Kidney (tissue), 14 donors: ENCODE data around the gene GLCE. TPM values are rescaled to one million over a fixed set of nuclear protein-coding genes. Genes with fewer than 3 reads are reported as not detected.

Source experiments
- DNase-seq, 5 donors: peaks; one replicate each; pipeline ENCODE4 v3.0.0-alpha.2; 2013 to 2020
- FAIRE-seq: peaks from 2 replicates; lab custom pipeline; 2012; peaks lifted over from hg19 to GRCh38; lab: Jason Lieb, UNC
- H3K27ac ChIP-seq, 2 donors: one replicate each; pipeline ENCODE4 v1.7.0; 2013; ENCODE audit warnings: low read depth in 2 of 2, low read length in 2 of 2, inconsistent platforms in 1 of 2
- H3K27me3 ChIP-seq: one replicate; pipeline ENCODE4 v1.7.1; 2013; ENCODE audit warnings: low read length, inconsistent platforms; ENCODE audit not compliant: control insufficient read depth, insufficient read depth
- H3K36me3 ChIP-seq, 3 donors: one replicate each; pipeline versions ENCODE4 v1.7.0 to v1.7.1; 2013; ENCODE audit warnings: low read length in 3 of 3, control low read depth in 1 of 3, inconsistent platforms in 1 of 3; ENCODE audit not compliant: insufficient read depth in 3 of 3, control insufficient read depth in 2 of 3
- H3K4me1 ChIP-seq, 3 donors: one replicate each; pipeline versions ENCODE4 v1.7.0 to v1.7.1; 2013; ENCODE audit warnings: low read length in 3 of 3, inconsistent platforms in 1 of 3, low read depth in 1 of 3; ENCODE audit not compliant: control insufficient read depth in 2 of 3, insufficient read depth in 2 of 3
- H3K4me3 ChIP-seq, 3 donors: one replicate each; pipeline versions ENCODE4 v1.7.0 to v1.8.1; 2013; ENCODE audit warnings: low read length in 3 of 3, control low read depth in 1 of 3, inconsistent platforms in 1 of 3
- H3K9ac ChIP-seq, 3 donors: one replicate each; pipeline versions ENCODE4 v1.7.0 to v1.7.1; 2013; ENCODE audit warnings: low read length in 3 of 3, control low read depth in 1 of 3, inconsistent platforms in 1 of 3
- H3K9me3 ChIP-seq, 3 donors: one replicate each; pipeline versions ENCODE4 v1.7.0 to v1.7.1; 2013; ENCODE audit warnings: low read length in 3 of 3, control low read depth in 1 of 3, inconsistent platforms in 1 of 3; ENCODE audit not compliant: control insufficient read depth in 2 of 3, insufficient read depth in 1 of 3
- intact Hi-C: fragments of 100-400 bp; cut with DNase I; formaldehyde crosslinking; loops from one replicate; pipeline ENCODE4 v1.11.1; 2022
- polyA plus RNA-seq: library from polyadenylated mRNA; stranded (reverse); fragments of 350-450 nt; fragmentation: Illumina TruSeq; extraction: RNeasy Lipid Tissue Mini Kit (QIAGEN cat#74804); gene quantifications from one replicate; pipeline ENCODE4 v1.2.3, GENCODE V29; 2014; ENCODE audit warnings: low read depth, low replicate concordance; ENCODE audit not compliant: insufficient read depth
- total RNA-seq: library from RNA; stranded (reverse); fragmentation: NEBNext Ultra II Directional; extraction: Animal tissue kit (Norgen Biotek cat#: 25700); gene quantifications from one replicate; pipeline ENCODE4 v1.2.1, GENCODE V29; 2021
- TF ChIP-seq, protein P1 (sequence below): IDR thresholded peaks from 3 replicates; pipeline ENCODE4 v1.5.1; 2012; ENCODE audit warnings: mild to moderate bottlenecking, moderate library complexity, borderline replicate concordance; ENCODE audit not compliant: insufficient read depth; ENCODE audit errors: extremely low read depth
- donor health status: control.
- donor health status: control.
- donor health status: control.
- donor health status: control.
- donor health status: control.
- donor health status: DM: yes; HTN: yes; CAD: no.
- donor health status: Normal renal cell carcinoma (clear cell type).

Gene GLCE
- total and polyA plus RNA-seq, 2 donors from 2014 or later: 14.9 to 18.0 TPM

- H3K4me3 ChIP-seq: no peak overlapping the region
- DNase-seq (no peak), FAIRE-seq (no peak)
- H3K27me3 ChIP-seq: no peaks in the 10 kb centered on the region
- H3K4me1 ChIP-seq: peaks cover 0 to 10% (median 0%) of the 10 kb centered on the region in 3 donors
- H3K9me3 ChIP-seq: peaks cover 0 to 6% (median 0%) of the 10 kb centered on the region in 3 donors
- H3K36me3 ChIP-seq: peaks cover 0 to 2% (median 2%) of the 10 kb centered on the region in 3 donors
- H3K9ac ChIP-seq: no peak overlapping the region
- no peak overlapping the region for H3K27ac ChIP-seq
- TF ChIP-seq, protein P1, sequence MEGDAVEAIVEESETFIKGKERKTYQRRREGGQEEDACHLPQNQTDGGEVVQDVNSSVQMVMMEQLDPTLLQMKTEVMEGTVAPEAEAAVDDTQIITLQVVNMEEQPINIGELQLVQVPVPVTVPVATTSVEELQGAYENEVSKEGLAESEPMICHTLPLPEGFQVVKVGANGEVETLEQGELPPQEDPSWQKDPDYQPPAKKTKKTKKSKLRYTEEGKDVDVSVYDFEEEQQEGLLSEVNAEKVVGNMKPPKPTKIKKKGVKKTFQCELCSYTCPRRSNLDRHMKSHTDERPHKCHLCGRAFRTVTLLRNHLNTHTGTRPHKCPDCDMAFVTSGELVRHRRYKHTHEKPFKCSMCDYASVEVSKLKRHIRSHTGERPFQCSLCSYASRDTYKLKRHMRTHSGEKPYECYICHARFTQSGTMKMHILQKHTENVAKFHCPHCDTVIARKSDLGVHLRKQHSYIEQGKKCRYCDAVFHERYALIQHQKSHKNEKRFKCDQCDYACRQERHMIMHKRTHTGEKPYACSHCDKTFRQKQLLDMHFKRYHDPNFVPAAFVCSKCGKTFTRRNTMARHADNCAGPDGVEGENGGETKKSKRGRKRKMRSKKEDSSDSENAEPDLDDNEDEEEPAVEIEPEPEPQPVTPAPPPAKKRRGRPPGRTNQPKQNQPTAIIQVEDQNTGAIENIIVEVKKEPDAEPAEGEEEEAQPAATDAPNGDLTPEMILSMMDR: no peak
- intact Hi-C loops: no loop called here
These were observed 65.6 kb downstream of the GLCE start for GRCh38 chr15:69226023-69226355.

- Histone ChIP-seq H3K9ac (no peak overlapping the region), H3K4me1 (no peaks in the 10 kb centered on the region), H3K27ac (no peak overlapping the region), H3K36me3 (peaks cover 0 to 2% (median 2%) of the 10 kb centered on the region in 3 donors), H3K9me3 (no peaks in the 10 kb centered on the region), H3K4me3 (no peak overlapping the region), H3K27me3 (no peaks in the 10 kb centered on the region)
- TF ChIP-seq, protein P1: no peak
- DNase-seq (no peak), FAIRE-seq (no peak)
- intact Hi-C loops: no loop called here
These were observed 71.7 kb downstream of the GLCE start for GRCh38 chr15:69232144-69232543.

- Histone ChIP-seq H3K9me3 (no peaks in the 10 kb centered on the region), H3K27ac (no peak overlapping the region), H3K4me1 (no peaks in the 10 kb centered on the region), H3K27me3 (no peaks in the 10 kb centered on the region), H3K9ac (no peak overlapping the region), H3K4me3 (no peak overlapping the region), H3K36me3 (peaks cover 0 to 2% (median 2%) of the 10 kb centered on the region in 3 donors)
- TF ChIP-seq, protein P1: no peak
- DNase-seq (no peak), FAIRE-seq (no peak)
- intact Hi-C loops: no loop called here
These were observed 72.3 kb downstream of the GLCE start for GRCh38 chr15:69232765-69233164.

DNA sequence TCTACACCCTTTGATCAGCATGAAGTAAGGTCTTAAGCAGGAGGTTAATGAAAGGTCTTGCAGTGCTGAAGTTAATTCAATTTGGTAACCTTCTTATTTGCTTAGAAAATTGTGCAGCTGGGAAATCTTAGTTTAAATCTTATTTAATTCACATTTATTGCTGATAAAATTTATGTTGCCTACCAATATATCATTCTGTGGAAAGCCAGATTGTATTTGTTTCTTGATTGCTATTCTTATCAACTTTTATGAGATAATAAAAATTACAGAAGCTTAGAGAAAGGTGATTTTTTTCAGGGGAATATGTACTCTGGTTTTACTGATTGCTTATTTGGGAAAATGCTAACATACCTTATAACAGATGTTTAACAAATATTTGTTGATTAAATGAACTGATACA is 74.2 kb downstream of the GLCE start:
- intact Hi-C loops: no loop called here
- no peak overlapping the region for H3K4me3 ChIP-seq
- no peak for FAIRE-seq

More for the DNA sequence above, 74.2 kb downstream of the GLCE start:
- H3K27me3 ChIP-seq: no peaks in the 10 kb centered on the region
- TF ChIP-seq, protein P1: no peak
- no peak for DNase-seq
- H3K36me3 ChIP-seq: no peaks in the 10 kb centered on the region
- H3K9ac ChIP-seq: no peak overlapping the region
- no peaks in the 10 kb centered on the region for H3K9me3 ChIP-seq
- H3K27ac ChIP-seq: no peak overlapping the region
- no peaks in the 10 kb centered on the region for H3K4me1 ChIP-seq
